ENCODE data around the gene FOXP1.
"Not testable (repeated sequence)": the region's sequence is repeated elsewhere in the genome, so short reads cannot be mapped to it uniquely, and the experiment has no call there.

The FOXP1 gene

DNA sequence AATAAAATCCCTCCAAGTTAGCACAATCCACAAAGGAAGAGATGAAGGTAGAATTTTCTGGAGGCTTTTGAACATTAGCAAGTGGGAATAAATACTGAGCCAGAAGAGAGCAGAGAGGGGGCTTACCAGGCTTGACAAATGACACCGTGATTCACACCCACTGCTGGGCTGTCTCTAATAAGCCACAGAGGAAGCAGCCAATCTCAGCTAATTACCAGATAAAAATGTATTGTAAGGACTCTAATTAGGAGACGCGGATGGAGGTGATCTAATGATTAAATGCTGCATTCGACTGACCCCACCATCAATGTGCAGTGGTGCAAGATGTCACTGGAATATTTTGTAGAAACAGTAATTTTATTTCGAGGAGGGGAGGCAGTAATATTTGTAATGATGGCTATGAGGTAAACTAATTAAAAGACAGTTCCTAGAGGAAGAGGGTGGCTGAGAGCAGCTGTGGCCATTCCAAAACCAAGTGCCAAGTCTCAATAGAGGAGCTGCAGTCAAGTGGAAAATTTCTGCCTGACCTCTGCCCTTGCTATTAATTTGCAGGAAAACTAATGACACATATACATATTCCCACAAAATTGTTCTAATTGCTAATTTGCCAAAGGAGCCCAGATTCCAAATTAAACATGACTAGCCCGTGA is 602.2 kb downstream of the FOXP1 start:
- no peak for DNase-seq

DNA sequence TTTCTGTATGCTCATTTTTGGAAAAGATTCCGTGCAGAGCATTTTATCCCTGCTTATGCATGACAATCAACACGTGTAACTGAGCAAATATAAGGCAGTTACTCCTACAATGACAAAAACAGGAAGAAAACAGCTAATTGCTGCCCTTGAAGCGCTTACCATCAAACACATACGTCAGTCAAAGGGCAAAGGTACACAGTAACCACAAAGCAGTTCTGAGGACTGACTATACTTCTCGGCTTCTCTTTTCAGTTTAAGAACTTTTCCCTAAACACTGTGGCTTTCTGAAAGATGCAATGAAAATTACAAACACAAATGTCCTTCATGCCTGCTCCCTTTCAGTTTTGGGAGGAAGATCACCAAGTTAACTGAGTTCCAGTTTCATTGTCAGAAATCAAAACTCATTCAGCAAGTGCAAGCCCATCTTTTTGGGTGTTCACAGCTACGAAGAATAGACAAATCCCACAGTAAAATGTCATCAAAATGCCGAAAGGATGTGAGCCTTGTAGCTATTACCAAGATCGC is 602.8 kb downstream of the FOXP1 start:
- DNase-seq, result no peak

DNA sequence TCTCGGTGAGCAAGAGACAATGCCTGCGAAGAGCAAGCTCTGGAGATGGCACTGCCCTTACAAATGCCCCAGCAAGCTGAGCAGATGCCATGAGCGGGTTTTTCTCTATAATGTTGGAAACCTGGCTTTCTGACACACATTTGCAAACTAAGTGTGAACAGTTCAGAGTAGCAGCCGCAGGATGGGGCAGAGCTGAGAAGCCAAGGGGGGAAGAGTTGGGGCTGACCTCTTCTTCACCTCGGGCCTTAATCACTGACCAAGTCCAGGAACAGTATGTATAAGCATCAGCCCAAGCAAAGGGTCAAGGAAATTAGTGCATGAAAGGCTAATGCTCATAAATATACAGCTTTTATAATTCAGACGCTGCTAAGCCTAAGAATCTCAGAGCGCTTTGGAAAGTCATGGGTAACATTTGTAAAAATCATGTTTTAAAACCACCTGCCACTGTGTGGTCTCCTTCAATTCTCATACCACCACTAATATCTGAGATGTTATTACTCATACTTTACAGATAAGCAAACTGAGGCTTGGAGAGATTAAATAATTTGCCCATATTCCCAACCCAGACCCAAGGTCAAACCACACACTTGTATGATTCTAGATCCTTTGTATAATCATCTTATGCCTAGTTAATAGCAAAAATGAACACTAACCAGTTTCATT is 603.4 kb downstream of the FOXP1 start:
- no peak for DNase-seq

DNA sequence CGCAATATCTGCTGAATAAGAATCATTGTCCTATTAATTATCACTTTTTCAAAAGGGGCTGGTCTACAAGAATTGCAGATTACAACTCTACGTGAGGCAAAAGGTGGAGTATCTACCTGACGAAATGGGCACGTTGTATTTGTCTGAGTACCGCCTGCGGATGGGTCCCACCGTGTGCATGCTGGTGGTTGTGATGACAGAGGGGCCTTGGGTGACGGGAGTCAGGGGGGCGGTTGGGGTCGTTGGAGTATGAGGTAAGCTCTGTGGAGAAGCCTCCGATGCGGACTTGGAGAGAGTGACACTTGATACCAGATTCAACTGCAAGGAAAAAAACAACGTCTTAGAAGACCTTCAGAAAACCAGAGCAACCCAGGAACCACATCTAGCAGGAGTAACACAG is 605.8 kb downstream of the FOXP1 start:
- no peak for DNase-seq

DNA sequence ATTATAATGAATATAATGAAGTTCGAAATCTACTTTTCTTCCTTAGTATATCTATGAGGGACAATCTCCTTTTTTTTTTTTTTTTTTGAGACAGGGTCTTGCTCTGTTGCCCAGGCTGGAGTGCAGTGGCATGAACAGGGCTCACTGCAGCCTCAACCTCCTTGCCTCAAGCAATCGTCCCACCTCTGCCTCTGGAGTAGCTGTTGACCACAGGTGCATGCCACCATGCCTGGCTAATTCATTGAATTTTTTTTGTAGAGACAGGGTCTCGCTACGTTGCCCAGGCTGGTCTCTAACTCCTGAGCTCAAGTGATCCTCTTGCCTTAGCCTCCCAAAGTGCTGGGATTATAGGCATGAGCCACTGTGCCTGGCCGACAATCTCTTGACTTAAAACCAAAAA is 607.5 kb downstream of the FOXP1 start:
- not testable (repeated sequence) for DNase-seq

DNA sequence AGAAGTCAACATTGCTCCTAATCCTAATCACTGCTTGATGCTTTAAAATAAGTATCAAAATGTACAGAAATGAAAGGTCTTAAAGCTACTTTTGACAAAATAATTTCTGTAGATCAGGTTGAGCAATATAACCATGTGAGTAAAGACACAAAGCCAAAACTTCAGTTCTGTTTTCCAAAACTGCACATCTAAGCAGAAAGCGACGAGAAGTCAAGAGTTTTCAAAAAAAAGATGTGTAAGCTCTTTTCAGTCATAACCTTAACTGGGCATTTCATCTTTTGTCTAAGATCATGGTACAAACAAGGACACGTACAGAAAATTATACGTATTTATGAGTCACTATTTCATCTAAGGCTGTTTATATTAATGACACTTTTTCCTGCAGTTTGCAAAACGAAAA is 608.8 kb downstream of the FOXP1 start:
- no peak for DNase-seq

DNA sequence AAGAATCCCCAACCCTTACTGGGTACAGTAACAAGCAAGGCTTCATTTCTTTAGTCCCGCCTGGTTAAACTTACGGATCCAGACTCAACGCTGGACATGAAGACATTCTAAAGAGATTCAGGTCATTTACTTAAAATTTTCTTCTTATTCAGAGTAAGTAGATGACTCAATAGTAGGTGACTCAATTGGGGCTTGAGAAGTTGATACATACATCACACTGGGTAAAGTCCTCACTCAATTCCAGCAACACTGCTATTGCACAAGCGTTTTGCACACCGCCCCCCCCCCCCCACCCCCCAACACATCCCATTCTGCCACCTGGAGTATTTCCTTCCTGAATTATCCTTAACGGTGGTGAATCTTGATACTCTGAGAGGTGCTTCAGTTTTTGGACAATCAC is 610.0 kb downstream of the FOXP1 start:
- DNase-seq, result no peak

DNA sequence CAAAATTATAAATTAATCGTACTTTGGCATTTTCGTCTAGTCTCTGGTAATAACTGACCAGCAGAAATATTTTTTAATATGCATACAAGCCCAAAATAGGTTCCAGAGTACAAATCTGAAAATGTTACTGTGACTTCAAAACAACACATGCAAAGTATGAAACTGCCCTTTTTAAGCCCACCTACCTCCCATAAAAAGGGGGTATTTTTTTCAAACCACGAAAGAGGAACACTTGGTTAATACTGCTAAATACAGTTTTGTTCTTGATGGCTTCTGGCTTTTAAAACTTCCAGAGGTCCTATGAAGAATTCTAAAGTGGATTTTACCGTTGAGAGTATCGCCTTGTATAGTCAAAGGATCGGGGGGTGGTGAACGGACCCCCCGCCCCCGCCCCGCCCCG is 610.7 kb downstream of the FOXP1 start:
- no peak for DNase-seq

DNA sequence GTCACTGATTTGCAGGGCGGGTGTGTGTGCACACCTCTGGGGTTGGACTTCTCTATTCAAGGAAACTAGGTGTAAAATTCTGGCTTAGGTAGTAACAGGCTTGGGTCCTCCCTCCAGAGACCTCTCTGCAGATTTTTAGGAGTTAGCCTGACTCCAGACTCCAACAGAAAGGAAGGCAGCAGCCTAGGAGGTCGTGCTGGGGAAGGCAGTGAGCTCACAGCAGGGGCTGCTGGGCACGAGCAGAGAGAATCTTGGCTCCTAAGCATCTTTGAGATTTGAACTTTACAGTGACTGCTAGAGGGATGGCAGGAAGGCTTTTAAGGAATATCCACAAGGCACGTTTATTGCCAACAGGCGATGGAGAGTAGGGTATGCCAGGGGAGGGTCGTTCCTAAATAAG is 612.6 kb downstream of the FOXP1 start:
- DNase-seq, result no peak

DNA sequence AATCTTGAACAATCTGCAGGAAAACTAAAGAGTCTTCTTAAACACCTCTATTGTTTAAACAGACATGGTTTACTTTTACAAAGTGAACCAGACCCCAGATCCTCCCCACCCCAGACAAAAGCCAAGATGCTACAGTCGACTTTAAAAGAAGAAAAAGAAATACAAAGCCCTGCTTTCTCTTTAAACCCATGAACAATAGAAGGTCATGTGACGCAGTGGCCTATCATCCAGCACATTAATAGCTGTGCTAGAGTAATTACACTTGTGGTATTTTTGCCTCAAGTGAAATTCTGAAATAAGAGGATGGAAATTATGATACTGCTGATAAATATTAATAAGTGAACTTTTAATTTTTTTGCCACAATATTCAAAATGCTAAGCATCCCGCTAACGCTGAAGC is 613.4 kb downstream of the FOXP1 start:
- no peak for DNase-seq

DNA sequence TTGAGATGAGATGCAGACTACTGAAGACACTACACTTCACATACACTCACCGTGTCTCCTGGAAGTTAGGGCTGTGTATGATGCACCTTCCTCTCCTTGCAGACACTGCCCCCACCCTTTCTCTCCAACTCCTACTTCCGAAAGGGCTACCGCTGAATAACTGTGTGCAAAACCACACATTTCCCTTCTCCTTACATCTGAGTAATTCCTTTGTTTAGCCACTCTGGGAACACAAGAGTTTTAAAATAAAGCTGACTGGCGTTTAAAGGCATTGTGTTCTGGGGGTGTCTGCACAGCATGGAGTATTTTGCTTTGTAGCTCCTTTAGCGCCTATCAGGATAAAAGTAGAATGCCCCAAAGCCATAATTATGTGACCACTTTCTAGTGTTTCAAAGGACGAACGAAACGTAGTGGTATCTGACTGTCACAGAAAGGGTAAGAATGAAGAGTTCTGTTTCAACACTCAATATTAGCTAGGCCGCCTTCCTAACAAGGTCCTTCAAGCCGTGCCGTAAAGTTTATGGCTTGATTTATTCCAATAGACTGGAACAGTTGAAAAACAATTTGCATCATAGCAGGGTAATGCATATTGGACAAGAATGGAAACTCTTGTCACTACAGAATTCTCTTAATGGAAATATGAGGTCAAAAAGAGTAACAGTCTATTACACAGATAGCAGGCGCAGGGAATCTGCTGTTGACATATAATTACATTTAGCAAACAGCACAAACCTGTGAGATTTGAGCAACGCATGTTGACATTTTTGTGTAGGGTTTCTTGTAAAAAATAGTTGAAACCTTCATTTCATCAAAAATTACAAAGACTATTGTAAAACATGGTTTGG is 619.9 kb downstream of the FOXP1 start:
- no peak for DNase-seq

DNA sequence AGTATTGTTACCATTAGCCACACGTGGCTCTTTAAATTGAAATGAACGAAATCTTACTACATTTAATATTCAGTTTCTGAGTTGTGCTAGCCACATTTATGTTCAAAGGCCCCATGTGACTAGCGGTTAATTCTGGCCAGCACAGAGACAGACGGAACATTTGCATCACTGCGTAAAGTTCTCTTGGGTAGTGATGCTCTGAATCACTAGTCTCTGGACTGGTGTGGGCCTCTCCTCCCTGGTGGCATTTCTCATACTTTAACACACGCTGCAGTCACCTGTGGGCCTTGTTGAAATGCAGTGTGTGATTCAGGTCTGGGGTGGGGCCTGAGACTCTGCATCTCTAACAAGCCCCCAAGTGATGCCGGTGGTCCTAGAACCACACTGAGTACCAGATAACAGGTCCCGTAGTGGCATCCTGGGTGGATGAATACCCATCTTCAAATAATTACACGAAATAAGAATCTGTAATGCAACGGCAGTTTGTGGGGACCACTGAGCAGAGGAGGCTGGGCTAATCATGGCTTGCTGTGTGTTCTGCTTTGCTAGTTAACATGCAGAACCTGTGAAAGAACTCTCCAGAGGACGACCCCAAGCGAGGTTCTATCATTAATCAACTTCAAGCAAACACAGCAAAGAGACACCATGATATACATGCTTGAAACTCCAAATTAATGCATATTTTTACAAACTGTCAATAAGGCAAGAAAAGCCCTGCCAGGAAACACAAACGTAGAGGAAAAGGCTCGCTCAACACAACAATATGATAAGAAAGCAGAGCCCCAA is 623.8 kb downstream of the FOXP1 start:
- no peak for DNase-seq

DNA sequence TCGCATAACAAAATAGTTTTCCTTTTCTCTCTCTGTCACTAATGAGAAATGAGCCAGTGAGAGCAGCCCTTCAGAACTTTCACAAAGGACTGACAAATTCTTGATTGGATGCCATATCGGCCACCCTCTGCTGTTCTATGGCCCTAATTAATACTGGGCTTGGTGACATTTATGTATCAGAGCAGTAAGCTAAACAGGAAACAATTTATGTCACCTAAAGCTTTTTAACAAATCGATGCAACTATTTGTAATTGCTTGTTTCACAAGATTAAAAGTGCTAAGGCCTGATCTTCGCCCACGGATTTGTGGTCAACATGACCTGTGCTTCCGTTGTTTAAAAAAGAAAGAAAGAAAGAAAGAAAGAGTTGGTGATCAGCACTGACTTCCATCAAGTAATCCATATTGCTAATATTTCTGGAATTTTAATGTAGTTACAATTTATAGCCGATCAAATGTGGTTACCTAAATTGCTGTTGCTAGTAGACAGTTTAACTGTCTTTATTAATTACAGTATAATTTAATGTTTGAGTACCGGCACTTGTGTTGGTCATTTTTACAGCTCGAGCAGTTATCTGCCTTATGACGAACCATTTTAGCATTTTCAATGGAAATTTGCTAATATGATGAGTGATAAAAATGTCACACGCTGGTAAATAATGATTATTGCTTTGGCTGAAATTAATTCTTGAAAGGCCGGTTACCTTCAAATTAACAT is 631.3 kb downstream of the FOXP1 start:
- no peak for DNase-seq

DNA sequence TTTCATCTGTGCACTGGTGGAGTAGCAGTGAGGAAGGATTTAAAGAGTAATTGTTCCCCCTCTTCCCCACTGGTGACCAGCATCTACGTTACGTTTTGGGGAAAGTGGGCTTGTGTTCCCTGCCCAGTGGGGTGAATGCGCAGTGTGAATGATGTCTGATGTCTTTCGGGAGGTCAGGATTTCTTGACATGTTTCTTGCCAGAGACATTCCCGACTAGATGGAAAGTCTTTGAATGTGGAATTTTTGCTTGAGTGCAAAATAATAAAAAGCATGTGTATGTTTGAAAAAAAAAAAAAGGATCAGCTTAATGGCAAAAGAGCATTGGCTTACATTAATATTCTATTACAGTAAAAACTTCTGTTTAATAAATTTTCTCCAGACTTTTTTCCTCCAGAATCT is 632.2 kb downstream of the FOXP1 start:
- DNase-seq, result no peak

DNA sequence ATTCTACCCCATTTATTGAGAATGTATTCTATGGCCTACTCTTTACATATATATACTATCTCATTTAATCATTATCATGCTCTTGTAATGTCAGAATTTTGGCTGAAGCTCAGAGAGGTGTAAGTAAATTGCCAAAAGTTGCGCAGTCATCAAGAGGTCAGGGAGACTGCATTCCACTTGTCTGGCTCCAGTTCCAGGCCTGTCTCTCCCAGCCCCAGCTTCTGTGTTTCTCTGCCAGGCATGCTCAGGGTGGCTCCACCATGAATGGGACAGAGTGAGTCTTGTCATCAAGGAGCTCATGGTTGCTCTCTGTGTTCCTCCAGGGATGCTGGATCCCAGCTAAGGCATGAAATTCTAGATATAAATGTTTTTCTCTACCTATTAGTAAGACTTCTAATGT is 635.9 kb downstream of the FOXP1 start:
- DNase-seq, result no peak

DNA sequence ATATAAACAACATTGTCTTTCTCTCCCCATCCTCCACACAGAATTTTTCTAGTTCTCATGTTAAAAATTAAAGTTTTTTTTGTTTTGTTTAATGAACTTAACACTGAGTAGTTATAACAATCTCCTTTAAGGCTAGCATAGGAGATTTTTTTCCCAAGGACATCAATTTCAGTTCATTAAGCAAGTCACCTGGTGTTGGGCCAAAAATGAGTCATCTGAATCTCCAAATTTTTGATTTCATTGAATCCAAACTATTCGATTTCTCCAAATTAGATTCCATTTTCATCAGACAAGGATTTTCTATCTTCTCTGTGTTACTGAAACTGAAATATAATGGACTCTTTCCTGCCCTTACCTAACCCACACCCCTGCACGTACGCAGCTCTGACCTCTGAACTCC is 639.6 kb downstream of the FOXP1 start:
- no peak for DNase-seq

DNA sequence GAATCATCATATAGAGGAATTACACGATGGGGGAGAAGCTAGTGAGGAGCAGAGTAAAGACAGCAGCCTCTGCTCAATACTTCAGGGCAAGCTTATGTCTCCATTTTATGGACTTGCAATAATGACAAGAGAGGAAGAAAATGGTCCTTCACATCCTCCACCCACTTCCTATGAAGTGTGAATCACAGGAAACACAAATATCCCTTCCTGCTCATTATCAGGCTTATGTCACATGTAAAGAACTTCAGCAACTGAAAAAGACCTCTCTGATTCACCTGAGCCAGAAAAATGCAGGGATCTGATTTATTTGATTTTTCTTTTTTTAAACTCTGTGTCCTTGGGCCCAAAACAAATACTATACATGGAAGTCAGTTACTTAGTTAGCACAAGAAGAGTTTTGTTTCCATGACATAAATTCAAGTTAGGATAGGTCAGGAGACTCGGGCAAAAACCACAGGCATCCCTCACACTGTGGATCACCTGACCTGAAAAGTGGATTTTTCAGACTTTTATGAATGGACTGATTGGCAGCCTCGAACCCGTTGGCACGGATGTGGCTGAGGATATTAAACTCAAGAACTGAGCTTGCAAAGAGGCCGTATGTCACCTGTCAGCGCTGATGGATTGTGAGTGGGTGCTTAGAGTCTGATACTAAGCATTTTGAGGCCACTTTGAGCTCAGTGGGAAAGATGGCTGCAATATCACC is 650.3 kb downstream of the FOXP1 start:
- DNase-seq, result no peak

DNA sequence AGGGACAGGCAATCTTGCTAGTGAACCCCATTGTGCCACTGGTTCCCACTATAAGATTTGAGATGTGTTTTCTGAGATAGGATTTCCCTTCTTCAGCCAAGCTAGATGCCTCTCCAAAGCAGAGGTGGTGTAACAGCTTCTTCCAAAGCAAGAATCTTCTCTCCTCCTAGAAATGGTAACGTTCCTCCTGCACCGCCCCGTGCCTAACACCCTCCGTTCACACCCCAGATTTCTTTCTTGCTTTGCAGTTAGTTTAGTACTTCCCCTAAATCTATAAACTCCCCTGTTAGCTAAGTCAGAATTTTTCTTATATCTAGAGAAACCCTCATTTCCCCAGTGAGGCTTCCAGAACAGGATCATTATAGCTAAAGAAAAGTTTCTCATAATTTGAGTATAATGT is 653.5 kb downstream of the FOXP1 start:
- no peak for DNase-seq

DNA sequence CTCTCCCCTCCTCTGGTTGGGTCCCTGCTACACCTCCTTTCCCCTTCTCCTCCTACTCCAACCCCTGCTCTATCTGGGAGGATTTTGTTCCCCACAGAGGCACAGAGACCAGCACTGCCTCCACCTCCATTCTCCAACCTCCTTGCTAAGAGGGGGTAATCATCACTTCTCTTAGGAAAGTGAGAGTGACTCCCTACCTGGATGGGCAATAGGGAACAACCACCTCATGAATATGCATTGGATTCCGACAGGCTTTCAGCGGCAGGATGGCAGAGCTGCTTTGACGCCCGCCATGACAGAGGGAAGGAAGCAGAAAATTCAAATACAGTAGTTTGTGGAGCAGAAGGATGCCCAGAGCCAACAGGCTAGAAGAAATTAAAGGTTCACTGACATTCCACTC is 656.3 kb downstream of the FOXP1 start:
- no peak for DNase-seq

DNA sequence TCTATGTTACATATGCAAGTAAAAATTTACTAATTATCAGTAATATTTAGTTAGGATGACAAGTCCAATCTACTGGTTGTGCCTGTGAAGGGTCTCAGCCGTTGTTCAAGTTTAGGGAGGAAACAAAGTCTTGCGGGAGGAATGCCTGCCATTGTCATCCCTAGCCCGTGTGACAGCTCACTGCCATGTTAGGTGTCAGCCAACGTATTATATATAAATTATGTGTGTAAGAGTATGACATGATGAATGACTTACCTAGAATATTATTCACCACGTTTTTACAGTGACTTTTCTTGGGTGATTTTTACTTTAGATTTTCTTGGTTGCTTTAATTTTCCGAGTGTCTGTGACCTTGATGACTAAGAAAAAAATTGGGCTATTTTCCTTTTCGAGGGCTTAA is 656.7 kb downstream of the FOXP1 start:
- DNase-seq, result no peak

DNA sequence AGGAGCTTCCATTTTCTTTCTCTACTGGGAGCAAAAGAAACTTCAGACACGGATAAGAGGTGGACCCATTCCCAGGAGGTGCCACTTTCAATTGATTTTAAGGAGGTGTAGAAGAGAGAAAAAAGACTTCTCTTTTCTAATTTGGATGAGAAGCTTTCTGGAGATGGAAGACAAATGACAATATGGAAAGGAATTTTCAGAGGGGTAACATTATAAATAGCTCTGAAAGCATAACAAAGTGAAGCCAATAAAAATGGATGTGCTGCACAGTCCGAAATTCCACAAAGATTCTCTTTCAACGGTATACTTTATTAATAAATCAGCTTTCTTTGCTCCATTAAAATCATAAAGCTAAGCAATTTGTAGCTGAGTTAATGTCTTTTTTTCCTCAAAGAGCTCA is 663.9 kb downstream of the FOXP1 start:
- DNase-seq, result no peak

DNA sequence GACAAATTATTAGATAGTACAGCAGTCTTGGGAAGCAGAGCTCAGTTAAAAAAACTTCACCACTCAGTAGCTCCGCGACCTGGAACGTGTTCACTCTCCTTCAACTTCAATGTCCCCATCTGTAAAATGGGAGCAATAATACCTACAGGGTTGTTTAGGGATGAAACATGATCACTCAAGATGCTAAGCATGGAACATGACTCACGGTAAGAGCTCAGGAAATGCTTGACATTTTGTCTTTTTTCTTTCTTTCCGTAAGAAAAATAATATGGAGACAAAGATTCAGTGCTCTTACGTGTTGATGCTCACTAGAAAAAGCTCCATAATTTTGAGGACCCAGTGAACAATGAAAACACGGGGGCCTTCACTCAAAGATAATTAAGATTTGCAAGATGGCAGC is 664.4 kb downstream of the FOXP1 start:
- DNase-seq, result no peak

Measured in stimulated activated CD8-positive, alpha-beta memory T cell treated with anti-CD3 and anti-CD28 coated beads, Interleukin-4, amount 100 ng/mL, for 48 hours (primary cell).